NCI-H460 (cell line): ENCODE measurements around the gene SLC15A3. TPM values are rescaled to one million over a fixed set of nuclear protein-coding genes. Genes with fewer than 3 reads are reported as not detected.

Experiments
- DNase-seq: peaks from one replicate; pipeline ENCODE4 v3.0.0-alpha.2; 2016; ENCODE audit warnings: low read depth; ENCODE audit errors: extremely low read depth
- total RNA-seq: library from RNA; depleted of rRNA; stranded (reverse); fragments of >200 nt; shearing (Covaris generic); gene quantifications from 2 replicates; pipeline ENCODE4 v1.2.3, GENCODE V29; 2014

The SLC15A3 gene
- total RNA-seq, 1 experiment from 2014 or later: not detected

DNA sequence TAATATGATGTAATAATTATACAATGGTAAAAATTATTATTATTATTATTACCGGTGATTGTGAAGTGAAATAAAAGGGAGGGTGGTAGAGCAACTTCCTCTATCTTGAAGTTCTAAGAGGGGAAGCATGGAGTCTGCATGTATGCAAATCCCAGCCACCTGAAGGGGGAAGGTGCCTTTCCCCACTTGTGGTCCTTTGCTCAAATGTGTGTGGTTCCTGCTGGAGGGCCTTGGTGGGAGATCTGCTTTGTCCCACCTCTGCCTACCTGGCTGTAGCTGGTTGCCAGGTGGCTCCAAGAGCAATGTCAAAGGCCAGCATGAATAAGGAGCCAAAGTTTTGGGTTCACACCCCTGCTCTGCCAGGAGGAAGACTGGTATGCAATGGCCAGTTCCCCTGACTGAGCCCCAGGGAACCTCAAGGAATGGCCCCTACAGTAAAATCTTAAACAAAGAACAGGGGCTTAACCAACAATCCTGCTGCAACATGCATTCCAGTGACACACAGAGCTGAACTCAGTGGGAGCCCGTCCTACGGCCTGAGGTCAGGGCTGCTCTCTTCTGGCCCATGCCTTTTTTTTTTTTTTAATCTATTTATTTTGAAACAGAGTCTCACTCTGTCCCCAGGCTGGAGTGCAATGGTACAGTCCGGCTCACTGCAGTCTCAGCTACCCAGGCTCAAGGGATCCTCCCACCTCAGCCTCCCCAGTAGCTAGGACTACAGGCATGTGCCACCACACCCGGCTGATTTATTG lies 19.2 kb downstream of the SLC15A3 start:
- DNase-seq: no peak

DNA sequence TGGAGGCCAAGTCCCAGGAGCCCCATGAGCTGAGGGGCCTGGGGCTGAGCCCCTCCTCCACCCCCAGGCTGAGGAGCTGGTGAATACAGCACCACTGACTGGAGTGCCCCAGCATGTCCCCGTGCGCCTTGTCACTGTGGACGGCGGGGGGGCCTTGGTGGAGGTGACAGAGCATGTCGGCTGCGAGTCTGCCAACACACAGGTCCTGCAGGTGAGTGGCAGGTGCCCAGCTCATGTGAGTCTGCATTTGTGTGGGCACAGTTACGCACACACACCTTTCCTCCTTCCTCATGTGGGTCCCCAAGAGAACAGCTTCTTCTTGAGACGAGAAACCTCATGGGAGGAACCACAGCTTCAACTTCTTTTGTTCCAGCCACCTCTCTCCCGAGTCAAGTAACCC lies 20.1 kb downstream of the SLC15A3 start:
- DNase-seq: no peak

DNA sequence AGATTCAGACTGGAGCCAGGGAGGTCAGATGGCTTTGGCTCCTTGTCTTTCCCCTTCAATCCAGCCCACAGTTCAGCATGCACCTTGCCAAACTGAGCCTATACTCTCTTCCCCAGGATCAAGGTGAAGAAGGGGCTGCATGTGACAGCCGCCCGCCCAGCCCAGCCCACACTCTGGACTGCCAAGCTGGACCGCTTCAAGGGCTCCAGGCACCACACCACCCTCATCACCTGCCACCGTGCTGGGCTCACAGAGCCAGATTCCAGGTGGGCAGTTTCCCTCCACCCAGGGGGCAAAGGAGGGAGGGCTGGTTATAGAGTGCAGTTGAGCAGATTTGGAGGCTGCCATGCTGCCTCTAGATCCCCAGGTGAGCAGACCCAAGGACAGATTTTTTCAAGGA lies 21.6 kb downstream of the SLC15A3 start:
- DNase-seq: no peak

DNA sequence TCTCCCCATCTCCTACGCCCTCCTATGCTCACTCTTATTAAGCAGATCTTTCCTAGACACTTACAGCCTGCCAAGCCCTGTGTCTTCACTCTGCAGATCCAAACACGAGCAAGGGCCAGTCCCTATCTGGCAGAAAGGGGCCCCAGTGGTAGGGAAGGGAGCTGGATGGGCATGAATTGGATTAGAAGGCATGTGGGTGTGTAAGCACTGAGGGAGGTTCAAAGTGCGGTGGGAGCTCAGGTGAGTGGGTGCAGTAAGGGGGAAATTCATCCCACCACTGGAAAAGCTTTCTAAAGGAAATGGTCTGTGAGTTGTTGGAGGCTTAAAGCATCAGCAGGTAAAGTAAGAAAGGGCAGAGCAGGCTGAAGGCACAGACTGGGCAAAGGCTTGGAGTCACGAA lies 22.2 kb downstream of the SLC15A3 start:
- no peak for DNase-seq

DNA sequence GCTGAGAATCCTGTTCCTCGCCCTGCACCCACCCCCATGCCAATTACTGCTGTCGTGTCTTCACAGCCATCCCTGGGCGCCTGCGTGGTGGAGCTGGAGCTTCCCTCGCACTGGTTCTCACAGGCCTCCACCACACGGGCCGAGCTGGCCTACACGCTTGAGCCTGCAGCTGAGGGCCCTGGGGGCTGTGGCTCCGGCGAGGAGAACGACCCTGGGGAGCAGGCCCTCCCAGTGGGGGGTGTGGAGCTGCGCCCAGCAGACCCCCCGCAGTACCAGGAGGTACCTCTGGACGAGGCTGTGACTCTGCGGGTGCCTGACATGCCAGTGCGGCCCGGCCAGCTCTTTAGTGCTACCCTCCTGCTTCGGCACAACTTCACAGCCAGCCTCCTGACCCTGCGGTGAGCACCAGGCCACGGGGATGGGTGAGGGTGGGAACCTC lies 23.4 kb downstream of the SLC15A3 start:
- DNase-seq: no peak

DNA sequence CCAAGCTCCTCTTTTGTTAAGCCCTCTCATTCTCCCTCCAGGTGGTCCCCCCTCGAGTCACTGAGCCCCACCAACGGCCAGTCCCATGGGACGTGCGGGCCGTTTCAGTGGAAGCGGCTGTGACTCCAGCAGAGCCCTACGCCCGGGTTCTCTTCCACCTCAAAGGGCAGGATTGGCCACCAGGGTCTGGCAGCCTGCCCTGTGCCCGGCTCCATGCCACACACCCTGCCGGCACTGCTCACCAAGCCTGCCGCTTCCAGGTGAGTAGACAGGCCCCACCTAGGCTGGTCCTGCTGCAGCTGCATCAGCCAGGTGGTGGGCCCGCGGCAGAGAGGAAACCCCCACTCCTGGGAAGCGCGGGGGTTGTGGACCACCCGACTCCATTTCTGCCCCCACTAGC lies 24.4 kb downstream of the SLC15A3 start:
- DNase-seq: no peak

DNA sequence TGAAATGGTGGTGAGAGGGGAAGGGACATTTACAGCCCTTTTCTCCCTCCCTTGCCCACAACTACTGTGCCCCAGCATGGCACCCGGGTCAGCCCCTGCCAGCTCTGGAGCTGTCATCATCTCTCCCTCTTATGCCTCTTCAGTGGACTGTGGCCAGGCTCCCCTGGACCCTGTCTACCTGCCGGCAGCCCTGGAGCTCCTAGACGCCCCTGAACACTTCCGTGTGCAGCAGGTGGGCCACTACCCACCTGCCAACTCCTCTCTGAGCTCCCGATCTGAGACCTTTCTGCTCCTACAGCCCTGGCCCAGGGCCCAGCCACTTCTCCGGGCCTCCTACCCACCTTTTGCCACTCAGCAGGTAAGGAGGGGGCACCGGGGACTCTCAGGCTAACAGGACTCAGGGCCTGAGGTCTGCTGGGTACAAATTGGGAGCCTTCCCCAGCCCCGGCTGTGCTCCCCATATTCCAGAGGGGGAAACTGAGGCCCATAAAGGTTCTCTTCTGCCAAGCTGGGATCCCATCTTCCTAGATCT lies 24.8 kb downstream of the SLC15A3 start:
- DNase-seq: no peak

DNA sequence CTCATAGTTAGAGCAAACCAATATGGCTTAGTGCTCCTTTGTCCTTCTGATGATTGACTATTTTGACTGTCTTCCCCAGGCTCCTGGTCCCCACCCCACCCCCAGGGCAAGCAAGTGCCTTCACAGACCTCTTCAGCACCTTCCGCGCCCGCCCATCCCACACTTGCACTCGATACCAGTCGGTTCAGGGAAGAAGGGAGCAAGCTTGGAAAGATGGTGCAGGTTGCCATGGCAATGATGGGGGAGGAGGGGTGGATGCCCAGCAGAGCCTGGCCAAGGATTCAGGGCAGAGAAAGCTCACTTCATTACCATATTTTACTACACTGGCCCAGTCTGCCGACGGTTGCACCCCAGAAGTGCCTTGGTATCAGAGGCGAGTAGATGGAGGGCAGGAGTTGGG lies 25.5 kb downstream of the SLC15A3 start:
- no peak for DNase-seq

DNA sequence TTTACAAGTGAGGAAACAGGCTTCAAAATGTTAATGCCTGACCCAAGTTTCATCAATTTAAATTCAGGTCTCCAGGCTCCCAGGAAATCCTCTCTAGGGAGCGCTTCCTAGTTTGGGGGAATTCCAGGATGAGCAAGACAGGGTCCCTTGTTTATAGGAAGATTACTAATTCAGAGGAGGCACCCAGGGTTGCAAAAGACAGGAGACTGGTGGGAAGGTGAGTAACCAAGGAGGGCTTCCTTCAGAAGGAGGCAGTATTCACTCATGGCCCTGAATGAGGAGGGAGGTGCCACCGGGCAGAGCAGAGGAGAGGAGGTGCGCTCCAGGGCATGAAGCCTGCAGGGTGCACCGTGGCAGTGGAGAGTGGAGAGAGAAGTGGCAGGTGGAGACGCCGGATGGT lies 26.1 kb downstream of the SLC15A3 start:
- no peak for DNase-seq

DNA sequence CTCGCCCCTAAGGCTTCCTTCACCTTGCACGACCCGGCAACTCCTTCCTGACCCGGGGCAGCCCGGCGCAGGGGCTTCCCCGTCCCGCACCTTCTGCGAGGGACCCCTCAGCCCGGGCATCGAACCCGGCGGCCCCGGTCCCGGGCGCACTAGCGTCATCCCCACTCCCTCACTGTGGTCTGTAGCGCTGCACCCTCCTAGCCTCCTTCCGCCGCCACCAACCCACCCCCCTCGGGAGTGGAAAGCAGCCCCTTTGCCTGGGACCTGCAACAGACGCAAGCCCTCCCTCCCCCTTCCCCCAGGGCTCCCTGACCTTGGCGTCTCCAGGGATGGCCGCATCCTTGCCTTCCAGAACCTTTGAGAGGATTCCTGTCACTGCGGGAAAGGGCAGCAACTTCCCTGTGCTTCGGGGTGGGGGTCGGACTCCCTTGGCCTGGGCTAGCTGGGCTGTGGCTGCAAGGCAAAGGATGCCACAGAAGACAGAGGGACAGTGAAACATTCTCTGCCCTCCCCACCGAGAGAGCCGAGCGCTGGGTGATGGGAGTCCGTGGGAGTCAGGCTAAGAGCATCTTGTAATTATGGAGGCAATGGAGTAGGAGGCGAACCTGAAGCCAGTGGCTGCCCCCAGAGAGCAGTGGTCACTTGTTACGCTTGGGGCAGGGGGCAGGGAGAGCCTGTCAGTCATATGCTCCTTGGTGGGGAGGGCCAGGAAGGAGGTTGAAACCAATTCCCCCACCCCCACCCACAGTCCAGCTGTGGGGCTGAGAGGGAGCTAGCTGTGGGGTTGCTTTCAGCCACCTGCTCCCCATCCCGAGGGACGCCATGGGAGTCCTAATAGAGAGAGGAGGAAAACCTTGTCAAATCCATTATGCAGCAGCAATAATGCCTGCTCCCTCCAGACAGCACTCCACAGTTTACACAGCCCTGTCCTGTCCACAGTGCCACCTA lies 26.8 kb downstream of the SLC15A3 start:
- no peak for DNase-seq

DNA sequence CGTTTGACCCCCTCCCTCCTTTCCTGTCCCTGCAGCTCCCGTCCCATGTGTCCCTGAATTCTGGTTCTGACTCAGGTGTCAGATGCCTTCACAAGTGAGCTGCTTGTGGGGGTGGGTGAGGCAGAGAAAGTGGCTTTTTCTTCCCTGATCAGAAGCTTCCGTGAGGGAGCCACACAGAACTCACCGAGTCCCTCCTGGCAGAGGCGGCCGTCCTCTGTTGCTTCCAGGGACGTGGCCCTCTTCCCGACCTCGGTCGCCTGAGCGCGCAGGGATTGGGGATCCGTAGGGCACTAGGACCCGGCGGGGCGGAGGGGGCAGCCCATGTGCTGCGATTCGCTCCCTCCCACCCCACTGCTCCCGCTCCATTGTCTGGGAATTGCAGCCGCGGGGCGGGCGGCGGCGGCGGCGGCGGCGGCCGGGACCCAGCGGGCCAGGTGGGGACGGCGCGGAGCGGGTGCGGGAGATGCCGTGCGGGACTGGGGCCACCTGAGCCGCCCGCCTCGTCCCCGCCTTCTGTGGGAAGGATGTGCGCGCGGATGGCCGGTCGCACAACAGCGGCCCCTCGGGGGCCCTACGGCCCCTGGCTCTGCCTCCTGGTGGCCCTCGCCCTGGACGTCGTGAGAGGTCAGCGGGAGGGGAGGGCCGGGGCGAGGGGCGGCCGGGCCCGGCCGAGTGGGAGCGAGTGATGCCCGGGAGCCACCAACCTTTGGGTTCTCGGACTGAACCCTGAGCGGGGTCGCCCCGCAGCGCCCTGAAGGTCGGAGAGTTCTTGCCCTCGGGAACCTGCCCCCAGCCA lies 27.7 kb downstream of the SLC15A3 start, which contains the start of gene TMEM132A:
Gene TMEM132A (plus strand): TSS at position 351 of the 796 bp plus-strand sequence. CDS start 174 bp downstream, at position 525.
- peak; percentile 62 for DNase-seq

DNA sequence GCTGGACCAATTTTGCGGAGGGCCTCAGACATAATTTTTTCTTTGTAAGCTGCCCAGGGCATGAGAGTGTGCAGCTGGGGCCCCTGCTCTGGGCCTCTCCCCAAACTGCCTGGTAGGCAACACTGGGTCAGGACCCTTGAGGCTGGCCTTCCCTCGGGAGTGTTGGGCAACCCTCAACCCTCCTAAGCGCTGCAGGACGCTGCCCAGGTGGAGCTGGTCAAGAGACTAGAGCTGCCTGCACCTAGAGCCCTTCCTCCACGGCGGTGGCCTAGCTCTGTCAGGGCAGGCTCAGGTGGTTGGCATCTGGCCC lies 28.2 kb downstream of the SLC15A3 start:
- no peak for DNase-seq

DNA sequence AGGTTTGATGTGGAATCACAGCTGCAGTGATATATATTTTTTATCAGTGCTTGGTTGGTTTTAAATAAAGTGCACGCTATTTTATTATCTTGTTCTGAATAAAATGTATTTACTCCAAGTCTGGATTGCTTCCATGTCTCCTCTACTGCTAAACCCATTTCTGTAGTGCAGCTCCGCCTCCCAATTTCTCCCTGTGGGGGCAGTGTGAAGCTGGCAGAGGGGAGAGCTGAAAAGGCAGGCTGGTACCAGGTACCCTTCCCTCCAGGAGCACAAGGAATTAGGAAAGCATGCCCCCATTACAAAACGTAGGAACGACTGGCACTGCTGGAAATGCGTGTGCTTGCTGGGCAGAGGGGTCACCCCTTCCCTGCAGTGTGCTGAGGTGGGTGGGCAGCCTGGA lies 28.6 kb downstream of the SLC15A3 start:
- no peak for DNase-seq

DNA sequence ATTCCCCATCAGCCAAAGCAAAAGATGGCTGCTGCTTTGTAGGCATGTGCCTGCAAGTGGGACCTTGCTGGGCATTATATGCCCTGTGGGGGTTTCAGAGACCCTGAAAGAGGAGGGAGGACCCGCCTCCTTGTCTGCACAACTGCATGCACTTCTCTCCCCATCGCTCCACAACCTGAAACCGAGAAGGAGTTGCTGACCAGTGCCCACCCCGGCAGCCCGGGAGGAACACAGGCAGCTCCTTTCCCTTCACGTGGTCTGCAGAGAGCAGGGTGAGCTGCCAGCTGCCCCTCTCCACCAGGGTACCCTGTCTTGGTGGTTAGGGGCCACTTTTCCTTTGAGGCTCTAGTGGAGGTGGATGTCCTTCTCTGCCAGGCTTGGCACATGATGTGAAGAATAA lies 29.1 kb downstream of the SLC15A3 start:
- DNase-seq: no peak

DNA sequence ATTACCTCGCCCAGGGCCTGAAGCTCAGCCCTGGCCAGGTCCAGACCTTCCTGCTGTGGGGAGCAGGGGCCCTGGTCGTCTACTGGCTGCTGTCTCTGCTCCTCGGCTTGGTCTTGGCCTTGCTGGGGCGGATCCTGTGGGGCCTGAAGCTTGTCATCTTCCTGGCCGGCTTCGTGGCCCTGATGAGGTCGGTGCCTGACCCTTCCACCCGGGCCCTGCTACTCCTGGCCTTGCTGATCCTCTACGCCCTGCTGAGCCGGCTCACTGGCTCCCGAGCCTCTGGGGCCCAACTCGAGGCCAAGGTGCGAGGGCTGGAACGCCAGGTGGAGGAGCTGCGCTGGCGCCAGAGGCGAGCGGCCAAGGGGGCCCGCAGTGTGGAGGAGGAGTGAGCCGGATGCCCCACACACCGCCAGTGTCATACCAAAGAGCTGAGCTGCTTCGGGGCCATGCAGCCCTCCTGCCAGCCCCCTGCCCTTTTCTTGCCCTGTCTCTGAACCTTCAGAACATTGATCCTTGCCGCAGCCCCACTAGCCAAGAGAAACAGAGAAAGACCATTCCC lies 30.1 kb downstream of the SLC15A3 start:
- DNase-seq: no peak

DNA sequence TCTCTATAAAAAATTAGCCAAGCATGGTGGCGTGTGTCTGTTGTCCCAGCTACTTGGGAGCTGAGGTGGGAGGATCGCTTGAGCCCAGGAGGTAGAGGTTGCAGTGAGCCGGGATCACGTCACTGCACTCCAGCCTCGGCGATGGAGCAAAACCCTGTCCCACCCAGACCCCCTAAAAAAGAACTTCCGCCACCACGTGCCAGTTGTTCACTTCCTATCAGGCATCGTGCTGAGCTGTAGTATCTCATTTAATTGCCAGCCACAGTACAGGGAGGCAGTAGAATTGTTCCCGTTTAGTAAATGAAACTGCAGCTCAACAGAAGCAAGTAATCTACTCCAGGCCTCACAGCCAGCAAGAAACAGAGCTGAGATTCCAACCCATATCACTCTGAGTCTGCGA lies 30.7 kb downstream of the SLC15A3 start:
- no peak for DNase-seq

DNA sequence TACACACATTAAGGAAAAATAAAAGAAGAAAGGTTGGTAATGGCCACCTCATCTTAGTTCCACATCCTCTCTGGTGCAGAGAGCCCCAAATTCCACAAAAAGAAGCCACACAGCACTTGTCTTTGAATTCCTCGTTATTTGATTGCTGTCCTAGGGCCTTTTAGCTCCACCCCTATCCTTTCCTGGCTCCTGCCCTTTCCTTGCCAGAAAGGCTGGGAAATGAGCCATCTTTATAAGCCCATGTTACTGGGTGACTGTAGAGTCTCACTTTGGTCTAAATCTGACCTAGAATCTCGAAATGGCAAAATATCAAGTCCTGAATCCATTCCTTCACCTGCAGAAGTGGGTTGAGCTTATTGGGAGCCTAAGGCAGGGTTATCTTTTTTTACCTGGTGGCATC lies 32.0 kb downstream of the SLC15A3 start:
- no peak for DNase-seq

DNA sequence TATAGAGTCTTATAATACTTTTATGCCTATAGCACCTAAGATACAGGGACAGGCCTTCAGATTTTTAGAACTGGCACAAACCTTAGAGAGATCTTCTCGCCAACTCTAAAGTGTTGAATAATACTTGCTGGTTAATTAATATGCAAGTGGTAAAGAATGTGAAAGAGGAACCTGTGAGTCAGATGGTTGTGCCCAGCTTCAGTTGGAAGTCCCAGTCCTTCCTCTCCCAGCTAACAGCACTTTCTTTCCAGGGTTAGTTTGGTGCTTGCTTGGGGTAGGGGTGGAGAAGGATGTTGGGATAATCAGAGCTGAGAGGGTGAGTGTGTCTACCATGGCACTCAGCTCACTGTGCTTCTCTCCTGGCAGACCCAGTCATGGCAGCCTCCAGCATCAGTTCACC lies 32.7 kb downstream of the SLC15A3 start:
- no peak for DNase-seq

DNA sequence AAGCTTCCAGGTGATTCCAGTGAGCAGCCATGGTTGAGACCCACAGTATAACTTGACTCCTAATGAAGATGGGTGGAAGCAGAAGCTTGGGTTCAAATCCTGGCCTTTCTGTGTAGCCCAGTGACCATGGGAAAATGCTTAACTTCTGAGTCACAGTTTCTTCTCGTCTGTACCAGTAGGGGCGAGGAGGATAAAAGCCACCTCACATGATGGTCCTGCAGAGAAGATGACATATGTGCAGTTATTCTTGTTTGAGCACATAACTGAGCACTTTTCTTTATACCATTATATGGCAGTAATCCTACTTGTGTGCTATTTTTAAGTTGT lies 33.1 kb downstream of the SLC15A3 start:
- no peak for DNase-seq

DNA sequence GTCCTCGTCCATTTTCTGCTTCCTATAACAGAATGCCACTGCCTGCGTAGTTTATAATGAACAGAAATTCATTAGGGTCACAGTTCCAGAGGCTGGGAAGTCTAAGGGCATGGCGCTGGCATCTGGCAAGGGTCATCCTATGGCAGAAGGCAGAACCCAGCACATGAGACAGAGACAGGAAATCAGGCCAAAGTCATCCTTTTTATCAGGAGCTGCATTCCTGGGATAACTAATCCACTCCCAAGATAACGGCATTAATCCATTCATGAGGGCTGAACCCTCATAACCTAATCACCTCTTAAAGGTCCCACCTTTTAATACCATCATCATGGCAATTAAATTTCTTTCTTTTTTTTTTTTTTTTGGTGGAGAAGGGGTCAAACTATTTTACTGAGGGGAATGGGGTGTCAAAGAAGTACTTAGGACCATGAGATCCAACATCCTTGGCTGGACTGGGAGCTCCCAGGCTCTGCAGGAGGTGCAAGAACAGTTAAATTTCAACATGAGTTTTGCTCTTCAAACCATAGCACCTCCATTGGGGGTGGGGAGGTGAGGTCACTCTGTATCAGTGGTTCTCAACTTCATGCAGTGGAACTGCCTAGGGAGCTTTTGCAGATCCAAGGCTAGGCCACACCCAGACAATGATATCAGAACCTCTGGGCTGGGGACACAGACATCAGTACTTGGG lies 33.6 kb downstream of the SLC15A3 start:
- DNase-seq: no peak
